Left colon (tissue), 2 donors: ENCODE data around the gene COPE. TPM values are rescaled to one million over a fixed set of nuclear protein-coding genes. Genes with fewer than 3 reads are reported as not detected.

ENCODE experiments used
- ATAC-seq: fragments of 200-7000 bp; cut with Tn5 transposase; one replicate; pipeline ENCODE4 v1.9.1; 2020; ENCODE audit warnings: mild to moderate bottlenecking, moderate library complexity
- DNase-seq, 2 donors: peaks; one replicate each; pipeline ENCODE4 v3.0.0-alpha.2; 2020
- intact Hi-C, 2 donors: fragments of 100-400 bp; cut with DNase I in 1 of 2; cut with micrococcal nuclease in 1 of 2; formaldehyde crosslinking; loops; one replicate each; pipeline versions ENCODE4 v1.11.2 to v1.14.0; 2022; cut with DNase I, micrococcal nuclease
- total RNA-seq, 2 donors: library from RNA; stranded (reverse); fragmentation: NEBNext Ultra II Directional; extraction: Animal tissue kit (Norgen Biotek cat#: 25700); gene quantifications; one replicate each; pipeline ENCODE4 v1.2.1, GENCODE V29; 2021
- donor health status: DM: no; HTN: no; CAD: no.
- donor health status: DM: yes; HTN: yes; CAD: no.

Gene COPE
- total RNA-seq, 2 donors from 2014 or later, result 186 to 200 TPM

DNA sequence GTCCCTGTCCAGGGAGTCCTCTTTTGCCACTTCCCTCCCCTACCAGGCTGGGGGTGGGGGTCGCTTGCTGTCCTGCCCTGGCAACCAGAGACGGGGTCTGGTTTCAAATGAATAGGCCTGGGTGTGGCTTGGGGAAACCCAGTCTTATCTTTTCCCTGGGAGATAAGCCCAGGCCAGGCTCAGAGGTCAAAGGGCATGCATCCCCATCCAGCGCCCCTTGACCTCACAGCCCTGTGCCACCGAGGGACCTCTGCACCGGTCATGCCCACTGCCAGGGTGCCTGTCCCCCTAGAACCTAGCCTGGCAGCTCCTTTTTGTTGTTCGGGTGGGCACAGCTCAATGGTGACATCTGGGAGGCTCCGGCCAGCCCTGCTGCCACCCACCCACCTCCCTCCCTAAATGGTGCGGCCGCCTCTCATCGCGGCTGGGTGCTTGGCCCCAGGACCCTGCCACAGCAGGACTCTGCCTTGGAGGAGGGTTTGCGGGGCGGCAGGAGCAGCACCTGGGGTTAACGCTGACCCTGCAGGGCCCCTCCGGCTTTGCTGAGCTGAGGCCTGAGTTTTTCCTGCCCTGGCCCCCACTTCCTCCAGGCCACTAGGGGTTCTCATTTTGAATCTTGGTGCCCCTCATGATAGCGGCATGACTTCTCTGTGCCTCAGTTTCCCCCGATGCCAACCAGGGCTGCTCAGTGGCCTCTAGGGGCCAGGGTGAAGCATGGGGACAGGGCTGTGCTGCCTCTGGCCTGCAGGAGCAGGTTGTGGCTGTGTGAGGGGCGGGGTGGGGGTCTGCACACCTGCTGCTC is 20.4 kb downstream of the COPE start:
- peak; percentile 37 for ATAC-seq
- no peak for DNase-seq
- intact Hi-C loops, result no loop called here

DNA sequence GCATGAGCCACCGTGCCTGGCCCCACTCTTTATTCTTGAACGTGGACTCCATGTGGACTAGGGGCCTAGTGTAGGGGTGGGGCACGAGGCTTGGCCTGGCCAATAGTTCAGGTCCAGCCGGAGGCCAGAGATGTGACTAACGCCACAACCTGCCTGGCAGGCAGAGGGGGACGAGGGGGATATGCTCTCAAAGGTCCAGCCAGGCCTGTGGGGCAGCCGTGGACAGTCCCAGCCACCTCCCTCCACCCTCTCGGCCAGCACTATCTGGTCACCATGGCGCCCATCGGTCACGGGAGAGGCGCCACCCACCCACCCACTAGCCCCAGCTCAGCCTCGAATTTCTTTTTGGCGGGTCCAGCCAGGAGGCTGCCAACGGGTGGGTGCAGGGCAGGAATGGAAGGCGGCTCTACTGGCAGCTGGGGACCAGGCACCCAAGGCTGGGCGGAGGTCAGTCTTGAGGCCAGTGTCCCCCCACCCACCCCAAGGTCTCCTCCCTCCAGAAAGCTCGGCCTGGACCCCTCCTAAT is 21.0 kb downstream of the COPE start:
- DNase-seq, result no peak
- ATAC-seq, result peak; percentile 4
- intact Hi-C loops, result no loop called here

DNA sequence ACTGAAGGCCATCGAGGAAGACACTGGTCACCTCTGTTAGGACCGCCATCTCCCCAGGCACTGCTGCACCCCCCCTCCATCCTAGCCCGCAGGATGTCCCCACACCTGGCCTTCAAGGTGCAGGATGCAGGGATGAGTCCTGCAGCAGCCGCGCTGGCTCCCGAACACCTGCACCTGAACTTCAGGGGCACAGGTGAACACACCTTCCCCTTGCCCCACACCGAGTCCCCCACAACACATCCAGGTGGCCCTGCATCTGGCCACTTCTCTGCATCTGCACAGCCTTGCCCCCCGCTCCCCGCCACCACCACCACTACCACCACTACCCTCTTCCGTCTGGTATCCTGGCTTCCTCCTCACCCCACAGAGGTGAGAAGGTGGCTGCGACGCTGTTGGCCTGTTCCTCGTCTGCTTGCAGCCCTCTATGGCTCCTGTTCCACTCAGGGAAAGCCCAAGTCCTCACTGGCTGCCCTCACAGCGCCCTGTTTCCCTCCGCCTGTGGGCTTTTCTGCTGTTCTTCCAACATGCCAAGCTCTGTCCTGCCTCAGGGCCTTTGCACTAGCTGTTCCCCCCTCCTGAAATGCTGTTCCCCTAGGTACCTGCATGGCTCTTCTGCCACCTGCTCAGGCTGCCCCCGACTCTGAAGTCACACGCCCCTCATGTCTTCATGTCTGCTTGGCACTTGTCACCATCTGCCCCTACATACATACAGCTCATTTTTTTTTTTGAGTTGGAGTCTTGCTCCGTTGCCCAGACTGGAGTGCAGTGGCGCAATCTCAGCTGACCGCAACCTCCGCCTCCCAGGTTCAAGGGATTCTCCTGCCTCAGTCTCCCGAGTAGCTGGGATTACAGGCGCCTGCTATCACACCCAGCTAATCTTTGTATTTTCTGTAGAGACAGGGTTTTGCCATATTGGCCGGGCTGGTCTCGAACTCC is 21.8 kb downstream of the COPE start:
- intact Hi-C loops, result no loop called here
- ATAC-seq (no peak), DNase-seq (no peak)

DNA sequence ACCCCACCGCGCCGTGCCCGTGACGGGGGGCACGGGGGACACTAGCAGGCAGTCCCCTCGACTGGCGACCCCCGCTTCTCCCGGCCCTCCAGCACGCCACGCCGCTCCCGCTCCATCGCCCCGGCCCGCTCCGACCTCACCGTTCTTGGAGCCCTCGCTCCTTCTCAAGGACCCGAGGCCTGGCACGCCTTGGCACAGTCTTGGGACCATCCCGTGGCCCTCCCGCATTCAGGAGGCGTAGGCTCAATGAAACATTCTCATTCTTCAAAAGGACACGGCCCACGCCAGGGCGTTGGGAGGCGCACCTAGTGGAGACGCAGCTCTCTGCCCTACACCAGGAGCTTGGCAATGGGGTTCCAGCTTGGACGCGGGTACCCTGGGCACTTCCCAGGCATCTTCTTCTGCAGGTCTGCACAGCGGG is 22.8 kb downstream of the COPE start:
- no peak for ATAC-seq
- no peak for DNase-seq
- intact Hi-C loops, result no loop called here

- ATAC-seq (no peak), DNase-seq (no peak)
- intact Hi-C loops, result no loop called here
Measured at GRCh38 chr19:18895824-18896341, 23.3 kb downstream of the COPE start, which contains the start of gene CERS1. Gene CERS1, minus strand, starts transcription at chr19:18896158. Its CDS starts 86 bp downstream, at chr19:18896072.

DNA sequence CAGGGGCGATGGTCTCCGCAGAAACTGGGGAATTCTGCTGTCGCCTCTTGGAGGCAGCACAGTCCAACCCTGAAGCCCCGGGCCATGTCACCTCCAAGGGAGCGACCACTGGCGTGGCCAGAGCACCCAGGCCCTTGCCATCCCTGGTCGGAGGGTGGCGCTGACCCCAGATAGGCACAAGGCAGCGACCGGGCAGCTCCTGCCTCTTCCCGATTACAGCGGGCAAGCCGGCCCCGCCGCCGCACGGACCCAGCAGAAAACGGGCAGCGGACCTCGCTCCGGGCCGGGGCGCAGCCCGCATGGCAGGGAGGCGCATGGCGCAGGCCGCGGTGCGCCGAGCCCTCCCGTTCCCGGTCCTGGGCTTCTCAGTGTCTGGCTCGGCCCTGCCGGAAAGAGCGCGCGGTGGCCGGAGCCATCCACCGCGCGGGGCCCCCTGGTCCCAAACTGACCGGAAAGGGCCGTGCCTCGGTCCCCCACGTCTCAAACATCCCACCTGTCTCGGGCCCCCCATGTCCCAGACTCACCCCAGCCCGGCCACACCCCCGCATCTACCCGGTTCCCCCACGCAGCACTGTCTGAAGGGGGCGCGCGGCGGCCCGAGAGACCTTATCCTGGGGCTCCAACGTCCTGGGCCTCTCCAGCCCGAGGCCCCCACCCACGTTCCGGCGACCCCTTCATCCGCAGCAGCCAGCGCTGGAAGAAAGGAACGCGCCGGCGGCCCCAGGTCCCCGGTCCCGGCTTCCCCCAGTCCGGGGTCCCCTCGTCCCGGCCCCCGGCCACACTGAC is 24.0 kb downstream of the COPE start:
- intact Hi-C loops, result no loop called here
- peak; percentile 23 for ATAC-seq

DNA sequence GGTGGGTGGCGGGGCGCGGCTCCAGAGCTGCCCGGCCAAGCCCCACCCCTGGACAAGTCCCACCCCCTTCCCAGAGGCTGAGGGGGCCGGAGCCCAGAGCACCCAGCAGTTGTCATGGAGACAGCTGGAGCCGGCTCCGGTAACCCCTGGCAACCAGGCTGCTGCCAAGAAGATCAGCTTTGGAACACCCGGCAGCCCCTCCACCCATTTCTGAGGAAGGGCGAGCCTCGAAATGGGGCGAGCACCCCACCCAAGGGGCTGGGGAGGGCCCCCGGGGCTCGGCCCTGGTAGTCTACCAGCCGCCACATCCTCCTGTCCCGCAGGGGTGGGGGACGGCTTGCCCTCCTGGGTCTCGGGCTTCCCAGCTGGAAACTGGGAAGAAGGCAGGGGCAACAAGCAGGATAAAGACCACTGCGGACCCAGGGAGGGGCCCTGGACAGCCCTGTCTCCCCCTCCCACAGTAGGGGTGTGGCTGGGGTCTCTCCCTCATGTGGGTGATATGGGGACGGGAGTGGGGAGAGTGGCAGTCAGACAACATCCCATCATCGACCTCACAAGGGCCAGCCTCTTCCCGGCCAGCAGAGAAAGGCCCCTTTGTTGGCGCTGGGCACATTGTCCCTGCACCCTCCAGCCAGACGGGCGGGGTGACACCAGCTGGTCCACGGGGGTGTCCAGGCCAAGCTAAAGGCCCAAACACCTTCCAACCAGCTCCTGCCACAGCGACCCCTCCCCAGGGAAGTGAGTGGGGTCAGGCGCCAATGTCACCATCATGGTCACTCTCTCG is 24.7 kb downstream of the COPE start:
- intact Hi-C loops, result no loop called here
- DNase-seq (no peak), ATAC-seq (no peak)

More for the DNA sequence above, 24.0 kb downstream of the COPE start:
- peak in 1 of 2 donors; percentile 35 for DNase-seq

- no peak for ATAC-seq
- intact Hi-C loops, result no loop called here
- DNase-seq, result no peak
Measured at GRCh38 chr19:18893587-18894253, 25.5 kb downstream of the COPE start.

DNA sequence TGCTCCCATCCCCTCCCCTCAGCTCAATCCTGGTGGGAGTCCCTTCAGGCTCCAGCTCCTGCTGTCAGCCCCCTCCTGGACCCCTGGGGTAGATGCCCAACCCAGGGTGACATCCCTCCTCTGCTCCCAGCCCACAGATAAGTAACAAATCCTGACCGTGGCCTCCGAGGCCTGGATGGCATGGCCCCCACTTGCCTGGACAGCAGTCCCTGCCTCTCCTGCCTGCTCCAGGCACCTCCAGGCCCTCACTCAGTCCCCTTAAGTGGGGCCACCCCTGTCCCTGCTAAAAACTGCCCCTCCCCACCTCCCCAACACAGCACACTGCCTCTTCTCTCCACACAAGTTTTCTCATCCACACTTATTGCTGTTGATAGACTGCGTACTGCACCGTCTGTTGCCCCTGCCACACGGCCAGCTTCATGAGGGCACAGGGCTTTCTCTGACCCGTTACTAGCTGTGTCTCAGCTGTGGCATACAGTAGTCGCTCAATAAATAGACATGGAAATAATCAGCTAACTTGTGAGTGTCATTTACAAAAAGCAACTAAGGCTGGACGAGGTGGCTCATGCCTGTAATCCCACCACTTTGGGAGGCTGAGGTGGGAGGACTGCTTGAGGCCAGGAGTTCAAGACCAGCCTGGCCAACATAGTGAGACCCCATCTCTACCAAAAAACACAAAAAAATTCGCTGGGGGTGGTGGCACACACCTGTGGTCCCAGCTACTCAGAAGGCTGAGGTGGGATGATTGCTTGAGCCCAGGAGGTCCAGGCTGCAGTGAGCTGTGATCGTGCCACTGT is 29.0 kb downstream of the COPE start:
- DNase-seq (no peak), ATAC-seq (no peak)
- intact Hi-C loops, result no loop called here

DNA sequence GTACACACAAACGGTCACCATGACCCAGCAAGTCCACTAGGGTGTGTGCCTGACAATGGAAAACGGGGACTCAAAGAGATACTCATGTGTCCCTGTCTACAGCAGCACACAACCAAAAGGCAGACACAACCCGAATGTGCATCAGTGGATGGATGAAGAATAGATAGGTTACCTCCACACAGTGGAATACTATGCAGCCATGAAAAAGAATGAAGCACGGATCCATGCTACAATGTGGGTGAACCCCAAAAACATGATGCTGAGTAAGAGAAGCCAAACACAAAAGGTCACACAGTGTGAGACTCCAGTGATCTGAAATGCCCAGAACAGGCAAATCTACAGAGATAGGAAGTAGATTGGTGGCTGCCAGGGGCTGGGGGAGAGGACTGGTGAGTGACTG is 32.2 kb downstream of the COPE start:
- ATAC-seq (no peak), DNase-seq (no peak)
- intact Hi-C loops, result no loop called here

- DNase-seq (peak; percentile 63 to 72), ATAC-seq (peak; percentile 55)
- intact Hi-C loops, result no loop called here
Measured at GRCh38 chr19:18883526-18884304, 35.5 kb downstream of the COPE start.

GRCh38 chr19:18881491-18881890 is 37.7 kb downstream of the COPE start:
- ATAC-seq, result no peak
- intact Hi-C loops, result no loop called here

GRCh38 chr19:18879579-18880373 is 39.4 kb downstream of the COPE start:
- intact Hi-C loops, result no loop called here
- ATAC-seq, result peak; percentile 89
- peak; percentile 86 to 91 for DNase-seq

More at GRCh38 chr19:18881491-18881890, 37.7 kb downstream of the COPE start:
- DNase-seq, result no peak

GRCh38 chr19:18878858-18879578 is 40.2 kb downstream of the COPE start:
- intact Hi-C loops, result no loop called here
- ATAC-seq (no peak), DNase-seq (no peak)
